GM10248 (cell line): ENCODE measurements around the gene TTLL4.

Source experiments
- CTCF ChIA-PET: fragments of 300-600 bp; sonication (Branson Sonifier 250); formaldehyde crosslinking; extraction: SDS; loops from one replicate; lab custom pipeline; 2021; ENCODE audit warnings: antibody characterized with exemption; lab: Yijun Ruan, JAX
- POLR2A ChIA-PET: fragments of 350-650 bp; sonication (Branson Sonifier 250); formaldehyde crosslinking; extraction: SDS; loops from one replicate; lab custom pipeline; 2020; ENCODE audit warnings: antibody characterized with exemption; lab: Yijun Ruan, JAX
- DNase-seq: peaks from one replicate; pipeline ENCODE4 v3.0.0; 2012; ENCODE audit errors: extremely low spot score
- TF ChIP-seq, protein P1 (sequence below): IDR thresholded peaks from 2 replicates; pipeline ENCODE4 v1.5.1; 2012; ENCODE audit warnings: mild to moderate bottlenecking, low read depth; ENCODE audit errors: extremely low read depth, missing control alignments, control extremely low read depth

TTLL4 gene

DNA sequence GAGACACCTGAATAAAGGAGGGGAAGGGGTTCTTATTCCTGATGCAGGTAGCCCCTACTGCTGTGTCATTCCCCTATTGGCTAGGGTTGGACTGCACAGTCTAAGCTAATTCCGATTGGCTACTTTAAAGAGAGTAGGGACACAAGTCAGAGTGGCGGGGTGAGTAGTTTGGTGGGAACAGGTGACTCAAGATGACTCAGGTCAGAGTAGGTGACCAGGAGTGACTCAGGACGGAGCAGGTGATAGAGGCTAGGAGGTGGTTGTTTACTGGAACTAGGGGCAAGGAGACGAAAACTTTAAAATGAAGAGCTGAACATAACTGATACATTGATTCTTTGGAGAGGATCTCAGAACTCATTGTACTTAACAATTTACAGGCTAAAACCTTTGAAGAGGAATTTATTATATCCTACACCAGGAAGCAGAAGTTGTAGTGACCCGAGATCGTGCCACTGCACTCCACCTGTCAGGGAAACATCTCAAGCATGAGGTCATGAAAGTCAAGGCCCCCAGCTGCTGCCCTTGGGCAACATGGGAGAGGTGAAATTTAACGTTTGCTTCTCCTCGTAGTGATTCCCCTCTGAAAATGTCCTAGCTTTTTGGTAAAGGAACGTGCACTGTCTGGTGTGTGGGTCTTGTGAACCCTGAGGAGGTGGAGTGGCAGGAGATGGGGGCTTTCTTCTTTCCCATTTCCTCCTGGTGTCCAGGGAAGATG is 66.8 kb downstream of the TTLL4 start:
- ChIA-PET CTCF (interaction anchor here (0.8 to 1.6 kb wide), 3 partner anchors 12 to 25 kb away, joined by 3 to 5 read pairs (median 3); no protein-coding TSS in a partner anchor), POLR2A (no interaction called here)
- TF ChIP-seq, protein P1, sequence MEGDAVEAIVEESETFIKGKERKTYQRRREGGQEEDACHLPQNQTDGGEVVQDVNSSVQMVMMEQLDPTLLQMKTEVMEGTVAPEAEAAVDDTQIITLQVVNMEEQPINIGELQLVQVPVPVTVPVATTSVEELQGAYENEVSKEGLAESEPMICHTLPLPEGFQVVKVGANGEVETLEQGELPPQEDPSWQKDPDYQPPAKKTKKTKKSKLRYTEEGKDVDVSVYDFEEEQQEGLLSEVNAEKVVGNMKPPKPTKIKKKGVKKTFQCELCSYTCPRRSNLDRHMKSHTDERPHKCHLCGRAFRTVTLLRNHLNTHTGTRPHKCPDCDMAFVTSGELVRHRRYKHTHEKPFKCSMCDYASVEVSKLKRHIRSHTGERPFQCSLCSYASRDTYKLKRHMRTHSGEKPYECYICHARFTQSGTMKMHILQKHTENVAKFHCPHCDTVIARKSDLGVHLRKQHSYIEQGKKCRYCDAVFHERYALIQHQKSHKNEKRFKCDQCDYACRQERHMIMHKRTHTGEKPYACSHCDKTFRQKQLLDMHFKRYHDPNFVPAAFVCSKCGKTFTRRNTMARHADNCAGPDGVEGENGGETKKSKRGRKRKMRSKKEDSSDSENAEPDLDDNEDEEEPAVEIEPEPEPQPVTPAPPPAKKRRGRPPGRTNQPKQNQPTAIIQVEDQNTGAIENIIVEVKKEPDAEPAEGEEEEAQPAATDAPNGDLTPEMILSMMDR: no peak
- DNase-seq: no peak

DNA sequence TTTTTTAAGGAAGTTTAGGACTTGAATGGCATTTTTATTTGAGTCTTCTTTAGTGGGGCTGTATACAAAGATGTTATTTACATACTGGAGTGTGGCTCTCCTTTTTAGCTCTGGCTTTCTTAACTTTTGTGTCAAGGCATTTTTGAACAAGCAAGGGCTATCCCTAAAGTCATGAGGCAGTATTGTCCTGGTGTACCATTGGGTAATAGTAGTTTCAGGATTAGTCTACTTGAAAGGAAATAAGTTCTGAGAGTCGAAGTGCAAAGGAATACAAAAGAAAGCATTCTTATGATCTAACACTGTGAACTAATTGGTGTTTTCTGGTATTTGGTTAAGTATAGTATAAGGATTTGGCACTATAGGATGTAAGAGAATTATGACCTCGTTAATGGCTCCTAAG is 69.4 kb downstream of the TTLL4 start:
- peak; percentile 28 for DNase-seq
- POLR2A ChIA-PET: no interaction called here
- TF ChIP-seq, protein P1: no peak
- CTCF ChIA-PET: no interaction called here

DNA sequence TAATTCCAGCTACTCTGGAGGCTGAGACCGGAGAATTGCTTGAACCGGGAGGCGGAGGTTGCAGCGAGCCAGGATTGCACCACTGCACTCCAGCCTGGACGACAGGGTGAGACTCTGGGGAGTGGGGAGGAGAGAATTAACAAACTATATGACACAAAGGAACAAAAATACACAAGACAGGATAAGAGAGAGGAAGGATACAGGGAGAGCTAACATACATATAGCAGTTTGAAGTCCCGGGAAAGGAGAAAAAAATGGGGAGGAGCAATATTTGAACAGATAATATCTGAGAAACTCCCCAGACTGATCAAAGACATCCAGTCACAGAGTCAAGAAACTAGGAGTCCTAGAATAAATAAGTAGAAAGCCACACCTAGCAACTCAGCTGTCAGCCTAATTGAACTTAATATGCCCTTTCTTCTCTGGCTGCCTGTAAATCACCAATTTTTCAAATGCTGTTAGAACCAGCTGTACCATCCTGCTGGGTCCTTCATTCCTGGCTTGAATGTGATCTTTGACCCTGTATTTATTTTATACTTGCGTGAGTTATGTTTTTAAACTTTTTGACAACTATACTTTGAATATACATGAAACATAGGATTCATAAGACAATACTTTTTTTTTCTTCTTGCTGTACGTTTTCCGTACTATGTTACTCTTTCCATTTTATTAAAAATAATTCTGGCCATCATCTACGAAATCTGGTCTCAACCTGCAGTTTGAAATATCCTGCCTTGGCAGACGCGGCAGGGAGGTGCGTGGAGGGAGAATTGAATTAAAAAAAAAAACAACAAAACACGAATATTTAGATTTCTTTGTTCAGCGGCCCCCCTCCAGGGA is 70.4 kb downstream of the TTLL4 start:
- CTCF ChIA-PET: no interaction called here
- TF ChIP-seq, protein P1: no peak
- DNase-seq: no peak
- POLR2A ChIA-PET: no interaction called here

DNA sequence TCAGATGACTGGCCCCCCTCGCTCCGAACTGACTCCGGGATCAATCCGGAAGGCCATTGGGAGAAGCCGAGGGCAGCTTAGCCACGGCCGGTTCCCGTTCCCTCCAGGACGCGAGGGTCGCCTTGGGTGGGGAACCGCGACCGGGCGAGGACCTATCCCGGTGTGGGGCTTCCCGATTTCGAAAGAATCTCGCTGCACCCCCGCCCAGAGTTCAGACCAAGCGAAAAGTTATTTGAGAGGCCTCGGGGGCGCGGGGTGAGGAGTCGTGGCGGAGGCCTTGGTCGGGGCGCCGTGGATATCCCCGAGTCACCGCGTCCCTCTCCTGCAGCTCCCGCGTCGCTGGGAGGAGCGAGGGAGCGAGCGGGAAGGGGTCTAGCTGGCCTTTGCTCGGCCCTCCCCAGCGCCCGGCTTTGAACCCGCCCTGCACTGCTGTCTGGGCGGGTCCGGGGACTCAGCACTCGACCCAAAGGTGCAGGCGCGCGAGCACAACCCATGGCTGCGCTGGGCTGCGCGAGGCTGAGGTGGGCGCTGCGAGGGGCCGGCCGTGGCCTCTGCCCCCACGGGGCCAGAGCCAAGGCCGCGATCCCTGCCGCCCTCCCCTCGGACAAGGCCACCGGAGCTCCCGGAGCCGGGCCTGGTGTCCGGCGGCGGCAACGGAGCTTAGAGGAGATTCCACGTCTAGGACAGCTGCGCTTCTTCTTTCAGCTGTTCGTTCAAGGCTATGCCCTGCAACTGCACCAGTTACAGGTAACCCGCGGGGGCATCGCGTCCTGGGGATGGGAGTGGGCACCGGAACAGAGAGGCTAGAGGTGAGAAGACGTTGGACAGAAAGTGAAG is 71.3 kb downstream of the TTLL4 start, which contains the start of gene CYP27A1:
Gene CYP27A1, plus strand, starts transcription at position 457 of the 837 bp plus-strand sequence. Its CDS starts 36 bp downstream, at position 493.
- TF ChIP-seq, protein P1: no peak
- ChIA-PET CTCF (no interaction called here), POLR2A (no interaction called here)
- DNase-seq: peak; percentile 32

DNA sequence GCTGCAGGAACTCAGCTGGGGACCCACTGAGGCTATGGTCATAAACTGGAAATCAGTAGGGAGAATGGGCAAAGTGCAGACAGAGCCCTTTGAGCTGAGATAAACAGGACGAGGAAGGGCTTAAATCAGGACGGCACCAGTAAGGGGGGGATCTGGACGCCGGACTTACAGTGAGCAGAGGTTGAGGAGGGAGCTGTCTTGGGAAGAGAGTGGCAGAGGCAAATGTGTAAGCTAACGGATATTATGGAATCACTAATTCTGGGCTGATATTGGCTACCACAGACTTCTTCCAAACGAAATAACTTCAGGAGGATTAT is 71.9 kb downstream of the TTLL4 start:
- POLR2A ChIA-PET: no interaction called here
- TF ChIP-seq, protein P1: no peak
- CTCF ChIA-PET: no interaction called here
- no peak for DNase-seq

DNA sequence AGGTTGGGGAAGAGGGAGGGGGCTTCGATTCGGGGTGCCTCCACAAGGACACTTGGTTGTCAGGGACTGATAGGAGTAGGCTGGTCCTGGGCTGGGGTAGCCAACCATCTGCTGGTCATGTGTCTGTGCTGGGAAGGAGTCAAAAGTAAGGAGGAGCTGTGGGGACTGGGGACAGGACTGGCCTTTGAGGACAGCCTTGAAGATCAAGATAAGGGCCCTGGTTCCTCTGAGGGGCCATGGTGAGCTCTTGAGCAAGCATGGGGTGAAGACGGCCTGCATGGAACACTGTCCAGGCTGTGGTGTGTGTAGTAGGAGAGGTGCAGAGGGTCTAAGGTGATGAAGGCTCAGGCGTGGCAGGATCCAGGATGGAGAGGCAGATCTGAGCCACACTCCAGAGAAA is 73.1 kb downstream of the TTLL4 start:
- POLR2A ChIA-PET: no interaction called here
- TF ChIP-seq, protein P1: no peak
- DNase-seq: no peak
- CTCF ChIA-PET: no interaction called here
